Hepatocyte (in vitro differentiated cells): ENCODE measurements around the gene RNF152. TPM values are rescaled to one million over a fixed set of nuclear protein-coding genes. Genes with fewer than 3 reads are reported as not detected.

Experiments
- DNase-seq: peaks from one replicate; pipeline ENCODE4 v3.0.0-alpha.2; 2016; ENCODE audit warnings: low spot score
- H2AFZ ChIP-seq: fragments of 200-600 bp; sonication (generic); 2 replicates; pipeline ENCODE4 v1.6.0; 2016; ENCODE audit warnings: antibody characterized with exemption, mild to moderate bottlenecking
- H3K27ac ChIP-seq: fragments of 200-600 bp; sonication (generic); 2 replicates; pipeline ENCODE4 v1.5.1; 2016; ENCODE audit warnings: mild to moderate bottlenecking
- H3K27me3 ChIP-seq: fragments of 200-600 bp; sonication (generic); 2 replicates; pipeline ENCODE4 v1.6.1; 2016
- H3K36me3 ChIP-seq: fragments of 200-600 bp; sonication (generic); replicated peaks from 2 replicates; pipeline ENCODE4 v1.5.1; 2016; ENCODE audit warnings: low read depth; ENCODE audit not compliant: insufficient read depth
- H3K4me1 ChIP-seq: fragments of 200-600 bp; sonication (generic); 2 replicates; pipeline ENCODE4 v1.5.1; 2016; ENCODE audit warnings: mild to moderate bottlenecking, moderate library complexity; ENCODE audit not compliant: insufficient read depth
- H3K4me2 ChIP-seq: fragments of 200-600 bp; sonication (generic); 2 replicates; pipeline ENCODE4 v1.6.0; 2016
- H3K4me3 ChIP-seq: fragments of 200-600 bp; sonication (generic); 2 replicates; pipeline ENCODE4 v1.5.1; 2016; ENCODE audit warnings: mild to moderate bottlenecking
- H3K79me2 ChIP-seq: fragments of 200-600 bp; sonication (generic); 2 replicates; pipeline ENCODE4 v1.6.0; 2017; ENCODE audit warnings: mild to moderate bottlenecking
- H3K9me2 ChIP-seq: fragments of 200-600 bp; sonication (generic); replicated peaks from 2 replicates; pipeline ENCODE4 v1.6.0; 2017; ENCODE audit warnings: mild to moderate bottlenecking; ENCODE audit not compliant: insufficient read depth
- H3K9me3 ChIP-seq: fragments of 200-600 bp; sonication (generic); 2 replicates; pipeline ENCODE4 v1.5.1; 2016; ENCODE audit warnings: low read depth, mild to moderate bottlenecking
- H4K20me1 ChIP-seq: fragments of 200-600 bp; sonication (generic); 2 replicates; pipeline ENCODE4 v1.6.0; 2016; ENCODE audit warnings: mild to moderate bottlenecking; ENCODE audit not compliant: insufficient read depth, poor library complexity, severe bottlenecking
- CTCF ChIP-seq: fragments of 200-600 bp; sonication (generic); IDR thresholded peaks from 2 replicates; pipeline ENCODE4 v1.5.1; 2016; ENCODE audit warnings: antibody characterized with exemption, mild to moderate bottlenecking; ENCODE audit not compliant: poor library complexity
- EZH2 ChIP-seq: fragments of 200-600 bp; sonication (generic); IDR thresholded peaks from 2 replicates; pipeline ENCODE4 v1.6.1; 2016; ENCODE audit warnings: antibody characterized with exemption, mild to moderate bottlenecking, borderline replicate concordance
- EZH2phosphoT487 ChIP-seq: fragments of 200-600 bp; sonication (generic); IDR thresholded peaks from one replicate; pipeline ENCODE4 v1.6.1; 2018; ENCODE audit warnings: antibody characterized with exemption, mild to moderate bottlenecking, low read depth, moderate library complexity; ENCODE audit not compliant: unreplicated experiment, severe bottlenecking
- WGBS: methylation state at CpG from one replicate; pipeline ENCODE4 v1.1.6; 2016; ENCODE audit warnings: low lambda C conversion rate; ENCODE audit errors: missing lambda C conversion rate; 5-methylcytosine and 5-hydroxymethylcytosine counted together
- polyA plus RNA-seq: library from polyadenylated mRNA; unstranded; fragments of >200 nt; fragmentation: Nextera tagmentation; extraction: Ambion mirVana; gene quantifications from 2 replicates; pipeline ENCODE4 v1.2.1, GENCODE V29; 2016
- total RNA-seq: library from RNA; depleted of rRNA; stranded (reverse); fragments of >200 nt; gene quantifications from 2 replicates; pipeline ENCODE4 v1.2.3, GENCODE V29; 2014

Gene RNF152
- total and polyA plus RNA-seq, 2 experiments from 2014 or later, result 4.2 to 18.3 TPM

GRCh38 chr18:61861372-61861771, 31.4 kb downstream of the RNF152 start:
- H2AFZ ChIP-seq, result no peak overlapping the region
- TF ChIP-seq EZH2phosphoT487 (no peak), EZH2 (no peak)
- no peaks in the 10 kb centered on the region for H3K9me2 ChIP-seq
- peaks cover 27% of the 10 kb centered on the region for H3K79me2 ChIP-seq
- no peak overlapping the region for H3K4me3 ChIP-seq
- no peak overlapping the region for H3K4me2 ChIP-seq
- H3K36me3 ChIP-seq, result no peaks in the 10 kb centered on the region
- no peak for DNase-seq
- H3K27me3 ChIP-seq, result no peaks in the 10 kb centered on the region
- H4K20me1 ChIP-seq, result no peaks in the 10 kb centered on the region
- no peaks in the 10 kb centered on the region for H3K4me1 ChIP-seq
- no peak overlapping the region for H3K27ac ChIP-seq
- no peaks in the 10 kb centered on the region for H3K9me3 ChIP-seq
- 96% methylated on average over 3 of the region's 3 CpGs for WGBS

GRCh38 chr18:61860302-61860701, 32.5 kb downstream of the RNF152 start:
- Histone ChIP-seq H3K4me1 (no peaks in the 10 kb centered on the region), H3K27me3 (no peaks in the 10 kb centered on the region), H3K4me2 (no peak overlapping the region), H3K27ac (no peak overlapping the region), H3K9me2 (no peaks in the 10 kb centered on the region), H4K20me1 (no peaks in the 10 kb centered on the region), H3K4me3 (no peak overlapping the region), H3K79me2 (peaks cover 31% of the 10 kb centered on the region), H2AFZ (no peak overlapping the region), H3K36me3 (no peaks in the 10 kb centered on the region), H3K9me3 (no peaks in the 10 kb centered on the region)
- no peak for DNase-seq
- TF ChIP-seq CTCF (no peak), EZH2phosphoT487 (no peak), EZH2 (no peak)
- 93% methylated on average over 6 of the region's 6 CpGs for WGBS

GRCh38 chr18:61859113-61859512, 33.7 kb downstream of the RNF152 start:
- peaks cover 35% of the 10 kb centered on the region for H3K79me2 ChIP-seq
- H4K20me1 ChIP-seq, result no peaks in the 10 kb centered on the region
- H3K4me2 ChIP-seq, result no peak overlapping the region
- H3K4me1 ChIP-seq, result no peaks in the 10 kb centered on the region
- no peaks in the 10 kb centered on the region for H3K27me3 ChIP-seq
- TF ChIP-seq EZH2, result no peak
- no peak for TF ChIP-seq EZH2phosphoT487
- TF ChIP-seq CTCF, result no peak
- 97% methylated on average over 9 of the region's 9 CpGs for WGBS
- H2AFZ ChIP-seq, result no peak overlapping the region
- DNase-seq, result no peak
- H3K4me3 ChIP-seq, result no peak overlapping the region
- H3K9me2 ChIP-seq, result no peaks in the 10 kb centered on the region
- no peaks in the 10 kb centered on the region for H3K9me3 ChIP-seq
- no peak overlapping the region for H3K27ac ChIP-seq
- no peaks in the 10 kb centered on the region for H3K36me3 ChIP-seq

- TF ChIP-seq EZH2, result no peak
- TF ChIP-seq EZH2phosphoT487, result no peak
- TF ChIP-seq CTCF, result no peak
- Histone ChIP-seq H3K4me2 (no peak overlapping the region), H4K20me1 (no peaks in the 10 kb centered on the region), H3K9me2 (no peaks in the 10 kb centered on the region), H3K9me3 (no peaks in the 10 kb centered on the region), H3K27me3 (no peaks in the 10 kb centered on the region), H3K27ac (no peak overlapping the region), H3K4me3 (no peak overlapping the region), H3K79me2 (peaks cover 36% of the 10 kb centered on the region), H3K4me1 (no peaks in the 10 kb centered on the region), H3K36me3 (no peaks in the 10 kb centered on the region), H2AFZ (no peak overlapping the region)
- 79% methylated on average over 4 of the region's 4 CpGs for WGBS
- no peak for DNase-seq
Observed at GRCh38 chr18:61856678-61857077, 36.1 kb downstream of the RNF152 start.
